Activated T-helper 9 cell treated with anti-CD3 and anti-CD28 coated beads, Interleukin-2, amount 50 U/mL, for 16 hours (primary cell): ENCODE results near the gene HOXB1.
A peak's percentile ranks its signal among the peaks of the same experiment; 100 is the strongest.
"Not testable (repeated sequence)": the region's sequence is repeated elsewhere in the genome, so short reads cannot be mapped to it uniquely, and the experiment has no call there.

Source experiments
- DNase-seq: peaks from one replicate; pipeline ENCODE4 v3.0.0-alpha.2; 2020; ENCODE audit warnings: low read depth

HOXB1 gene

GRCh38 chr17:48494335-48494734 lies 36.5 kb downstream of the HOXB1 start:
- no peak for DNase-seq

GRCh38 chr17:48492401-48493298 lies 38.2 kb downstream of the HOXB1 start:
- peak; percentile 53 for DNase-seq

- no peak for DNase-seq
Observed at GRCh38 chr17:48491527-48492273, 39.1 kb downstream of the HOXB1 start.

DNA sequence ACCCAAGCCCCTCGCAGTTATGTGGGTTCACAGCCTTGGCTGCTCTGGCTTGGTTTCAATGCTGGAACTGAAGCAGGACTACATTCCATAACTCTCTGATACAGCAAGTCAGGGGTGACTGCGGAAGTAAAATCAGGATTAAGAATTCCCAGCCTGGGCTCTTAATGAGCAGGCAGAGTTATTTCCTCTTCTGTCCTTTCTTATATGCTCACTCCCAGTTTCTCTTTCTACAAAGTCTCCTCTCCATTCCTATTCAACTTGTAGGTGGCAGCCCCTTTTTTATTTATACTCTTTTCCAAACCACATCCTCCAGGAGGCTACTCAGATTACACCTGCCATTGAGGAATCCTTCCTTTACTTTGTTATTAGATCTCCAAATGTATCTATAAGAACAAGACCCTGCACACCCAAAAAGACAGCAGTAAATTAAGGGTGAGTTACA lies 40.3 kb downstream of the HOXB1 start:
- no peak for DNase-seq

DNA sequence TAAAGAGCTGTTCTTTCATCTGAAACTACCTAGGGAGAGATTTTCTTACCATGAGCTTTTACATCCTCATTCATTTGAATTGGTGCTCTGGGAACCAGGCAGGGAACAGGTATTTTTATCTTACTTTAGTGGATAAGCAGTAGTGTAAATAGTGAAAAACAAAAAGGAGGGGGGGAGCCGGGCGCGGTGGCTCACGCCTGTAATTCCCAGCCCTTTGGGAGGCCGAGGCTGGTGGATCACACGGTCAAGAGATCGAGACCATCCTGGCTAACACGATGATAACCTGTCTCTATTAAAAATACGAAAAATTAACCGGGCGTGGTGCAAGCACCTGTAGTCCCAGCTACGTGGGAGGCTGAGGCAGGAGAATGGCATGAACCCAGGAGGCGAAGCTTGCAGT lies 41.0 kb downstream of the HOXB1 start:
- DNase-seq: no peak

GRCh38 chr17:48488548-48489106 lies 42.2 kb downstream of the HOXB1 start:
- no peak for DNase-seq

GRCh38 chr17:48487221-48487620 lies 43.6 kb downstream of the HOXB1 start:
- no peak for DNase-seq

DNA sequence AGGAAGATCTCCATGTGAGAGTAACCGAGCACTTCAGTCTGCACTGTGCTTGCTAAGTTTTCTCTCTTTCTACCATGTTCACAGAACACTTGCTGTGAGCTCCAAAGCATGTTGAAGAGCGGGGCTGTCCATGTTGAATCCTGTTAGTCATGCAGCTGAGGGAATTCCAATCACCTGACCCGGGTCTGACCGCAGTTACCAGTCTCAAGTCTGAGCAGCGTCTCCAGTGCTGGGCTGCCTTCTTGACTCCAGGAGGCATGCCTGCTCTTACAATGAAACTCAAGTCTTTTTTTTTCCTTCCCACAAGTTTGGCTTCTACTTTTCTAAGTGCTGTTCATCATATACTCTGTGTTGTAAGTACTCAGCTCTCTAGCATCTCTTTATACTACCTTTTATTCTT lies 44.3 kb downstream of the HOXB1 start:
- no peak for DNase-seq

GRCh38 chr17:48484850-48485249 lies 46.0 kb downstream of the HOXB1 start:
- no peak for DNase-seq

DNA sequence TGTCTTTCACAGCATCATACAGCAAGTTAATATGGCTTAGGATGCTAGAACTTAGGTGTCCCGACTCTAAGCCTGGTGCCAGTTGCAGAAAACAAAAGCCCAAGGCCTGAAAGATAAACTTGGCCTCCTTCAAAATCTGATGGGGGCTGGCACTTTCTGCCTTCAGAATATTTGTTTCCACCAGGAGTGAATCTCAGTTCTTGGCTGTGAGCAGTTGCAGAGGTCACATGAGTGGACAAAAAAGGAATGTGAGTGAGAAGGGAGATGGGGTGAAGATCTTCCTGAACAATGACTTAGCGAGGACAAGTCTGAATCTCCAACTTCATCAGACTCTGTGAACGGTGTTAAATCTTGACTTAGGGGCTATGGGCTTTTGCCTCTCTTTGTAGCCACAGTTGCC lies 46.6 kb downstream of the HOXB1 start:
- no peak for DNase-seq

GRCh38 chr17:48483471-48484131 lies 47.2 kb downstream of the HOXB1 start:
- DNase-seq: no peak

DNA sequence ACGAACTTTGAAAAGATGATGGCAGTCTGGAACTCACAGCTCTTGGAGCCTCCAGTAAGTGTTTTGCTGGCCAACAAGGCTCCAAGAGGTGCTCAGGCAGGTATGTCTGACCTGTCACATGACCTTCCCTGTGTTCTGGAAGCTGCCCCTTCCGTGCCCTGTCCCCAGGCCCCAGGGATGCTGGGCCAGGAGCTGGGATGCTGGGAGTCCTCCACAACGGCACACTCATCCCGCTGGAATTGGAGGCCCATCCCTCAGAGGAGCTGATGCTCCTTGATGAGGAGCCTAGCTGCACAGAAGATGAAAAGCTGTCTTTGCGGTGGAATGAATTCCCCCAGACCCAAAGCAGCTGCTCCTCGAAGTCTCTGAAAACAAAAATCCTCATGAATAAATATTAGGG lies 47.8 kb downstream of the HOXB1 start:
- DNase-seq: no peak

GRCh38 chr17:48482301-48482700 lies 48.5 kb downstream of the HOXB1 start:
- DNase-seq: not testable (repeated sequence)

- no peak for DNase-seq
Observed at GRCh38 chr17:48479014-48479402, 51.8 kb downstream of the HOXB1 start.
